ENCODE results near the gene FAM117A.

DNA sequence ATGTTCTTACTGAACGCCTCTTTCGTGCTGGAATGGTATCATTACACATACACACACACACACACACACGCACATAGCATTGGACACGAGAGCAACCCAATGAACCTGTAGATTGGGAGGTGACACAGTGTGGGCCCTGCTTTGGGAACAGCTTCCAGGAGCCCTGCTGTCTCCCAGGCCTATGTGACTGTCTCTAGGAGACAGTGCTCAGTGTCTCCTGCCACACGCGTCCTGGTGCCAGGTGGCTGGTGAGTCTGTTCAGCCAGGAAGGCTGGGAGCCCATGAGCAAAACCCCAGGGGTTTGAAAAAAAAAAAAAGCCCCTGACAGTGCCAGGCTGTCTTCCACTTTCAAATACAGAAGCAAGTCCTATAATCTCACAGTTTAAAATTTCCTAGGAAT, 83.6 kb downstream of the FAM117A start:
- no peak for TF ChIP-seq CTCF (IDR thresholded peaks at IDR 0.05)
- TF ChIP-seq POLR2A (IDR thresholded peaks at IDR 0.05) = no peak

All from adrenal gland (tissue), 5 donors.